ENCODE results near the gene CERS5. TPM values are rescaled to one million over a fixed set of nuclear protein-coding genes. Genes with fewer than 3 reads are reported as not detected.

The CERS5 gene, protein sequence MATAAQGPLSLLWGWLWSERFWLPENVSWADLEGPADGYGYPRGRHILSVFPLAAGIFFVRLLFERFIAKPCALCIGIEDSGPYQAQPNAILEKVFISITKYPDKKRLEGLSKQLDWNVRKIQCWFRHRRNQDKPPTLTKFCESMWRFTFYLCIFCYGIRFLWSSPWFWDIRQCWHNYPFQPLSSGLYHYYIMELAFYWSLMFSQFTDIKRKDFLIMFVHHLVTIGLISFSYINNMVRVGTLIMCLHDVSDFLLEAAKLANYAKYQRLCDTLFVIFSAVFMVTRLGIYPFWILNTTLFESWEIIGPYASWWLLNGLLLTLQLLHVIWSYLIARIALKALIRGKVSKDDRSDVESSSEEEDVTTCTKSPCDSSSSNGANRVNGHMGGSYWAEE
- total RNA-seq (2022), result 56.8 and 58.1 TPM in 2 replicates
- percentile 80 among the genes with signal in this experiment for Bru-seq, nascent RNA
- percentile 90 among the genes with signal in this experiment for BruChase-seq, experiment 1, labeled RNA remaining after a 6-hour chase
- percentile 91 among the genes with signal in this experiment for BruChase-seq, experiment 2, labeled RNA remaining after a 2-hour chase
- long read RNA-seq, transcript CERS5-201 (10 exons, 2,051 nt), result major isoform, 73 of 98 reads
- long read RNA-seq, partial matches to known transcripts, result 12 of 98 reads
- long read RNA-seq, other reads (novel, unspliced or antisense), result 11 of 98 reads

DNA sequence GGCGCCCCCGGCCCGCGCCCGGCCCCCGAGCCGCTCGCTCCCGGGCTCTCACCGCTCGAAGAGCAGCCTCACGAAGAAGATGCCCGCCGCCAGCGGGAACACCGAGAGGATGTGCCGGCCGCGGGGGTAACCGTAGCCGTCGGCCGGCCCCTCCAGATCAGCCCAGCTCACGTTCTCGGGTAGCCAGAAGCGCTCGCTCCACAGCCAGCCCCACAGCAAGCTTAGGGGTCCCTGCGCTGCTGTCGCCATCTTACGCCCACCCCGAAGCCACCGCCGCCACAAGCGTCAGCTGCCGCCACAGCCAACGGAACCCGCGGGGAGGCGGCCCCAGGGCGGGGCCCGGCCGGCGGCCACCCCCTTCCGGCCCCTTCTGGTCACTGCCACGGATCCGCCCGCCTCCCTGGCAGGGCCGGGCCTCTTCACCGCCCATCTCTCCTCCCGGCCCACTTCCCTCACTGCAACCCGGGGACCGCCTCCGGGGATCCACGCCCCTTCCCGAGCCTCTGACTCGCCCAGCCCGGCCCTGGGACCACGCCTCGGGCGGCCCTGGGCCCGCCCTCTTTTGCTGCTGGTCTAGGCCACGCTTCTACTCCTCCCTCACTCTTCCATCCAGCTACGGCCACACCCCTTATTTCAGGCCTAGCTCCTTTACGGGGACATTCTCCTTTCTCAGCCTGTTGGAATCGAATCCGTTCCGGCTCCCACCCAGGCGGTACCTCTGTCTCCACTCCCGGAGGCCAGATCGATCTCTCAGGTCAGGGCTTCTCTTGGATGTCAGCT lies at the start of gene CERS5:
TSS of gene CERS5 (minus strand) at position 321 of the 780 bp plus-strand sequence. CDS start at position 249, 72 bp downstream.
- Mint-ChIP-seq H3K4me3 (ENCODE audit: unreplicated experiment) (peak within 1 kb of the TSS; percentile 79), H3K27me3 (ENCODE audit: insufficient read depth, unreplicated experiment) (no peaks in the 10 kb centered on the region), H3K9me3 (ENCODE audit: unreplicated experiment) (no peaks in the 10 kb centered on the region), H3K36me3 (ENCODE audit: insufficient read depth, unreplicated experiment) (no peaks in the 10 kb centered on the region), H3K27ac (ENCODE audit: low read depth, unreplicated experiment) (peak within 1 kb of the TSS; percentile 79), H3K4me1 (ENCODE audit: insufficient read depth, unreplicated experiment) (peaks cover 12% of the 10 kb centered on the region)
- POLR2A ChIA-PET, result interaction anchor here (0.6 to 3.0 kb wide), 26 partner anchors 8 to 1036 kb away, joined by 3 to 56 read pairs (median 4); partner anchors contain the start of genes COX14, LIMA1, SMARCD1 and TUBA1B
- BruUV-seq (replicated peaks), result no TSS peak
- intact Hi-C loops (cut with micrococcal nuclease), result loop anchor here (2.0 kb wide), 1 partner anchor 54 kb away; the partner anchor contains the start of gene COX14
- peak; percentile 99 for DNase-seq (ENCODE audit: unreplicated experiment)
- TF ChIP-seq, protein P1, sequence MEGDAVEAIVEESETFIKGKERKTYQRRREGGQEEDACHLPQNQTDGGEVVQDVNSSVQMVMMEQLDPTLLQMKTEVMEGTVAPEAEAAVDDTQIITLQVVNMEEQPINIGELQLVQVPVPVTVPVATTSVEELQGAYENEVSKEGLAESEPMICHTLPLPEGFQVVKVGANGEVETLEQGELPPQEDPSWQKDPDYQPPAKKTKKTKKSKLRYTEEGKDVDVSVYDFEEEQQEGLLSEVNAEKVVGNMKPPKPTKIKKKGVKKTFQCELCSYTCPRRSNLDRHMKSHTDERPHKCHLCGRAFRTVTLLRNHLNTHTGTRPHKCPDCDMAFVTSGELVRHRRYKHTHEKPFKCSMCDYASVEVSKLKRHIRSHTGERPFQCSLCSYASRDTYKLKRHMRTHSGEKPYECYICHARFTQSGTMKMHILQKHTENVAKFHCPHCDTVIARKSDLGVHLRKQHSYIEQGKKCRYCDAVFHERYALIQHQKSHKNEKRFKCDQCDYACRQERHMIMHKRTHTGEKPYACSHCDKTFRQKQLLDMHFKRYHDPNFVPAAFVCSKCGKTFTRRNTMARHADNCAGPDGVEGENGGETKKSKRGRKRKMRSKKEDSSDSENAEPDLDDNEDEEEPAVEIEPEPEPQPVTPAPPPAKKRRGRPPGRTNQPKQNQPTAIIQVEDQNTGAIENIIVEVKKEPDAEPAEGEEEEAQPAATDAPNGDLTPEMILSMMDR (IDR thresholded peaks at IDR 0.05; ENCODE audit: unreplicated experiment), result peak; percentile 9
- CTCF ChIA-PET, result interaction anchor here (0.5 to 2.2 kb wide), 15 partner anchors 9 to 1043 kb away, joined by 3 to 11 read pairs (median 4); partner anchors contain the start of genes COX14 and SMARCD1

DNA sequence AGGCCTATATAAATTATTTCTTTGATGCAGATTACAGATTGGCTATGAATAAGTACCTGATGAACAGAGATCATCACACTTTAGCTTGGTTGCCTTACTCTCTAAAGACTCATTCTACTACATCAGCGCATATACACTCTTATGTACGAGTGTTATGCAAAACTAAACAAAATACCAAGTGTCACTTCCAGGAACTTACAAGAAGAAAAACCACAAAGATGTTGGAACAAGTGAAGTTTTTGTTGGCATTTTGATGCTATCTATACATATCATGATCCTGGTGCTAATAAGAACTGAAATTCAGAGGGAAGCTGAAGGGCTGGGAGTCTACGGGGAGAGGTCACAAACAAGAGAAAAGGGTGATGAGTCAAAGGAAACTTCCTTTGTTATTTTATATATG lies 47.9 kb upstream of the CERS5 start:
- Mint-ChIP-seq H3K4me1 (ENCODE audit: insufficient read depth, unreplicated experiment) (peaks cover 39% of the 10 kb centered on the region), H3K4me3 (ENCODE audit: unreplicated experiment) (peak overlapping the region; percentile 17), H3K27me3 (ENCODE audit: insufficient read depth, unreplicated experiment) (no peaks in the 10 kb centered on the region), H3K27ac (ENCODE audit: low read depth, unreplicated experiment) (peak overlapping the region; percentile 39), H3K9me3 (ENCODE audit: unreplicated experiment) (no peaks in the 10 kb centered on the region), H3K36me3 (ENCODE audit: insufficient read depth, unreplicated experiment) (no peaks in the 10 kb centered on the region)
- CTCF ChIA-PET, result no interaction called here
- DNase-seq (ENCODE audit: unreplicated experiment), result peak; percentile 71
- TF ChIP-seq, protein P1 (IDR thresholded peaks at IDR 0.05; ENCODE audit: unreplicated experiment), result no peak
- POLR2A ChIA-PET, result interaction anchor here (1.3 to 2.7 kb wide), 2 partner anchors 69 to 186 kb away, joined by 3 to 19 read pairs; partner anchors contain the start of gene LARP4
- intact Hi-C loops (cut with micrococcal nuclease), result no loop called here
- no TSS peak for BruUV-seq (replicated peaks)

DNA sequence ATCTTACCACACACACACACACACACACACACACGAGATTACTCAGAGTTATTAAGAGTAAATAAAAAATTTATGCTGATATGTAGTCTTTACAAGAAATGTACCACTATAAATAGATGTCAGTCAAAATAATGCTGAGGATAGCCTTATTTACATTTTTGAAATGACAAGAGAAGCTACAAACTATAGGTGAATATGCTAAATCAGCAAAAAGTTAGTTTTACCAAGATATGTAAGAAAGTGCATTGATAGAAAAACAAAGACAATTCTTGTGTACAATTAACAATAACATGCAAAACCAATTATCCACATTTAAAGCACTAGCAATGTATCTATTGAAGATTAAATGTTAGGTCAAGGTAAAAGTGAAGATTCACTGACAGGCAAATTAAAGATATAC lies 46.8 kb upstream of the CERS5 start:
- POLR2A ChIA-PET, result interaction anchor here (0.7 to 4.6 kb wide), 7 partner anchors 8 to 187 kb away, joined by 3 to 69 read pairs (median 8); partner anchors contain the start of genes LARP4 and LIMA1
- no peak for DNase-seq (ENCODE audit: unreplicated experiment)
- CTCF ChIA-PET, result interaction anchor here (0.6 to 2.2 kb wide), 2 partner anchors 100 to 190 kb away, joined by 3 to 10 read pairs; no protein-coding TSS in a partner anchor
- Mint-ChIP-seq H3K27me3 (ENCODE audit: insufficient read depth, unreplicated experiment) (no peaks in the 10 kb centered on the region), H3K4me3 (ENCODE audit: unreplicated experiment) (no peak overlapping the region), H3K27ac (ENCODE audit: low read depth, unreplicated experiment) (no peak overlapping the region), H3K9me3 (ENCODE audit: unreplicated experiment) (no peaks in the 10 kb centered on the region), H3K4me1 (ENCODE audit: insufficient read depth, unreplicated experiment) (peaks cover 34% of the 10 kb centered on the region), H3K36me3 (ENCODE audit: insufficient read depth, unreplicated experiment) (no peaks in the 10 kb centered on the region)
- intact Hi-C loops (cut with micrococcal nuclease), result no loop called here
- BruUV-seq (replicated peaks), result no TSS peak
- TF ChIP-seq, protein P1 (IDR thresholded peaks at IDR 0.05; ENCODE audit: unreplicated experiment), result no peak
